Endothelial cell of umbilical vein (primary cell): ENCODE data around the gene PAPPA. TPM values are rescaled to one million over a fixed set of nuclear protein-coding genes. Genes with fewer than 3 reads are reported as not detected.

ENCODE experiments used
- BruUV-seq: library from RNA; stranded (reverse); fragments of 400-500 nt; replicated peaks from 2 replicates; lab custom pipeline; 2021; lab: Mats Ljungman, UMichigan
- CTCF ChIA-PET: fragments of 300-600, 350-600 bp; sonication (Branson Sonifier 250); formaldehyde crosslinking; loops from one replicate; lab custom pipeline; 2021; ENCODE audit warnings: antibody characterized with exemption, inconsistent platforms; lab: Charles Lee
- POLR2A ChIA-PET: fragments of 300-600, 350-600 bp; sonication (Branson Sonifier 250); formaldehyde crosslinking; loops from one replicate; lab custom pipeline; 2021; ENCODE audit warnings: antibody characterized with exemption, inconsistent platforms; lab: Charles Lee
- DNase-seq: peaks from one replicate; pipeline ENCODE4 v3.0.0-alpha.2; 2011; ENCODE audit warnings: low read depth, low spot score
- FAIRE-seq: peaks from 2 replicates; lab custom pipeline; 2011; peaks lifted over from hg19 to GRCh38; lab: Jason Lieb, UNC
- H2AFZ ChIP-seq: 2 replicates; pipeline ENCODE4 v1.6.0; 2012; ENCODE audit warnings: low read depth, low read length, control low read depth, inconsistent platforms
- H3K27ac ChIP-seq: 2 replicates; pipeline ENCODE4 v1.5.1; 2011; ENCODE audit warnings: low read depth, mild to moderate bottlenecking, control low read depth, low read length, moderate library complexity; ENCODE audit not compliant: insufficient read depth
- H3K27me3 ChIP-seq, 2 experiments: 2 replicates each; pipeline versions ENCODE4 v1.6.0 to v1.6.1; 2011; ENCODE audit warnings: low read length in 2 of 2, mixed read lengths in 1 of 2; ENCODE audit not compliant: control insufficient read depth in 2 of 2, insufficient read depth in 2 of 2
- H3K36me3 ChIP-seq, 2 experiments: 2 replicates in 1 of 2; 3 replicates in 1 of 2; pipeline ENCODE4 v1.5.1; 2011; ENCODE audit warnings: low read length in 2 of 2, mild to moderate bottlenecking in 1 of 2, moderate library complexity in 1 of 2; ENCODE audit not compliant: control insufficient read depth in 2 of 2, insufficient read depth in 2 of 2; ENCODE audit errors: extremely low read depth in 1 of 2
- H3K4me1 ChIP-seq: 3 replicates; pipeline ENCODE4 v1.5.1; 2011; ENCODE audit warnings: mild to moderate bottlenecking, low read length; ENCODE audit not compliant: control insufficient read depth, insufficient read depth; ENCODE audit errors: extremely low read depth
- H3K4me2 ChIP-seq: 2 replicates; pipeline ENCODE4 v1.6.1; 2011; ENCODE audit warnings: low read length, control low read depth, mixed read lengths; ENCODE audit not compliant: insufficient read depth
- H3K4me3 ChIP-seq, 3 experiments: fragments of 200-600 bp in 1 of 3; sonication (generic), shearing (Covaris generic) in 1 of 3; replicated peaks in 1 of 3; 2 replicates each; pipeline ENCODE4 v1.5.1; 2011 to 2016; ENCODE audit warnings: control low read depth in 3 of 3, low read length in 3 of 3, mild to moderate bottlenecking in 2 of 3, inconsistent platforms in 1 of 3, low read depth in 1 of 3, moderate library complexity in 1 of 3; ENCODE audit not compliant: insufficient read depth in 1 of 3
- H3K79me2 ChIP-seq: 2 replicates; pipeline ENCODE4 v1.6.0; 2012; ENCODE audit warnings: low read length, inconsistent platforms; ENCODE audit not compliant: control insufficient read depth, insufficient read depth
- H3K9ac ChIP-seq: replicated peaks from 2 replicates; pipeline ENCODE3; 2011; ENCODE audit warnings: low read length, control low read depth; ENCODE audit not compliant: insufficient read depth; ENCODE audit errors: extremely low read depth
- H3K9me1 ChIP-seq: replicated peaks from 3 replicates; pipeline ENCODE4 v1.6.0; 2011; ENCODE audit warnings: mild to moderate bottlenecking, low read length; ENCODE audit not compliant: control insufficient read depth, insufficient read depth; ENCODE audit errors: extremely low read depth
- H3K9me3 ChIP-seq: replicated peaks from 2 replicates; pipeline ENCODE4 v1.5.1; 2012; ENCODE audit warnings: low read length, inconsistent platforms; ENCODE audit not compliant: control insufficient read depth, insufficient read depth
- H4K20me1 ChIP-seq: replicated peaks from 2 replicates; pipeline ENCODE3; 2011; ENCODE audit warnings: mild to moderate bottlenecking, low read length; ENCODE audit not compliant: control insufficient read depth, insufficient read depth; ENCODE audit errors: extremely low read depth
- CTCF ChIP-seq, 2 donors: IDR thresholded peaks; 1 replicate in 1 of 2; 2 replicates in 1 of 2; pipeline ENCODE4 v1.5.1; 2011; ENCODE audit warnings: low read length in 2 of 2, mild to moderate bottlenecking in 2 of 2, moderate library complexity in 2 of 2, control low read depth in 1 of 2, inconsistent platforms in 1 of 2, low read depth in 1 of 2; ENCODE audit not compliant: insufficient read depth in 1 of 2; ENCODE audit errors: extremely low read depth in 1 of 2
- EZH2 ChIP-seq: IDR thresholded peaks from 2 replicates; pipeline ENCODE4 v1.6.1; 2012; ENCODE audit warnings: borderline replicate concordance, low read depth, mild to moderate bottlenecking, moderate library complexity, low read length, inconsistent platforms; ENCODE audit not compliant: severe bottlenecking
- FOS ChIP-seq: IDR thresholded peaks from 2 replicates; pipeline ENCODE4 v1.6.1; 2011; ENCODE audit warnings: mild to moderate bottlenecking, low read length, moderate library complexity, borderline replicate concordance; ENCODE audit not compliant: insufficient read depth
- GATA2 ChIP-seq: IDR thresholded peaks from 2 replicates; pipeline ENCODE4 v1.7.0; 2011; ENCODE audit warnings: low read depth, mild to moderate bottlenecking, moderate library complexity, mixed read lengths, low read length; ENCODE audit not compliant: insufficient read length, insufficient read depth
- JUN ChIP-seq: IDR thresholded peaks from 2 replicates; pipeline ENCODE4 v1.6.1; 2011; ENCODE audit warnings: borderline replicate concordance, low read depth; ENCODE audit not compliant: insufficient read length, insufficient read depth
- MAX ChIP-seq: IDR thresholded peaks from 2 replicates; pipeline ENCODE4 v1.6.1; 2011; ENCODE audit not compliant: insufficient read depth, insufficient read length
- MYC ChIP-seq: IDR thresholded peaks from one replicate; pipeline ENCODE4 v1.6.1; 2011; ENCODE audit warnings: mild to moderate bottlenecking, low read depth, low read length
- POLR2A ChIP-seq: IDR thresholded peaks from 2 replicates; pipeline ENCODE4 v1.6.1; 2012; ENCODE audit warnings: low read depth, mild to moderate bottlenecking, control low read depth, low read length
- POLR2AphosphoS5 ChIP-seq: IDR thresholded peaks from 2 replicates; pipeline ENCODE4 v1.6.1; 2012; ENCODE audit warnings: low read depth, mild to moderate bottlenecking, control low read depth, low read length, moderate library complexity; ENCODE audit not compliant: insufficient read depth
- dilution Hi-C: fragments of 300-500 bp; cut with MboI; formaldehyde crosslinking; loops from one replicate; pipeline ENCODE4 v1.15.0; 2019; ENCODE audit warnings: low sequenced_read_pairs; ENCODE audit not compliant: extremely low pct_ligation_motif_present
- intact Hi-C: fragments of 100-400 bp; cut with micrococcal nuclease; formaldehyde crosslinking; loops from one replicate; pipeline ENCODE4 v1.10.0; 2022
- polyA plus RNA-seq, 4 experiments: library from polyadenylated mRNA; depleted of rRNA in 3 of 4; stranded (reverse) in 3 of 4; unstranded in 1 of 4; fragments of >200 nt; gene quantifications; 2 replicates each; pipeline versions ENCODE4 v1.2.1 to v1.2.3, GENCODE V29; 2011 to 2012; ENCODE audit warnings: missing spikeins in 1 of 4
- total RNA-seq: library from RNA; stranded (reverse); gene quantifications from 2 replicates; pipeline ENCODE4 v1.2.3, GENCODE V29; 2021

Gene PAPPA
- total and polyA plus RNA-seq, 2 donors (not counting 3 experiments of a cell fraction or from before 2014, with no cell fraction given) = 0.13 to 0.41 TPM

- DNase-seq (no peak), FAIRE-seq (no peak)
- ChIA-PET CTCF (no interaction called here), POLR2A (no interaction called here)
- H3K9me3 ChIP-seq = no peaks in the 10 kb centered on the region
- no TSS peak for BruUV-seq
- no peak overlapping the region for H3K4me2 ChIP-seq
- no peaks in the 10 kb centered on the region for H4K20me1 ChIP-seq
- H3K4me1 ChIP-seq = no peaks in the 10 kb centered on the region
- dilution Hi-C loops = no loop called here
- H3K27ac ChIP-seq = no peak overlapping the region
- H2AFZ ChIP-seq = no peak overlapping the region
- no peak for TF ChIP-seq MYC
- TF ChIP-seq CTCF (IDR thresholded peaks at IDR 0.05; ENCODE audit: extremely low read depth in 1 of 2, insufficient read depth in 1 of 2, low read depth in 1 of 2, low read length in 2 of 2) = no peak
- TF ChIP-seq EZH2 = no peak
- no peak for TF ChIP-seq FOS
- no peak for TF ChIP-seq POLR2A
- no peak for TF ChIP-seq POLR2AphosphoS5
- TF ChIP-seq GATA2 = no peak
- TF ChIP-seq MAX = no peak
- TF ChIP-seq JUN = no peak
- no peaks in the 10 kb centered on the region for H3K9me1 ChIP-seq
- H3K36me3 ChIP-seq = no peaks in the 10 kb centered on the region
- no peak overlapping the region for H3K9ac ChIP-seq
- H3K27me3 ChIP-seq = no peaks in the 10 kb centered on the region
- no peak overlapping the region for H3K4me3 ChIP-seq
- intact Hi-C loops = no loop called here
- no peaks in the 10 kb centered on the region for H3K79me2 ChIP-seq
Observed at GRCh38 chr9:116297346-116297745, 143.8 kb downstream of the PAPPA start.
